Activated CD4-positive, alpha-beta T cell treated with anti-CD3 and anti-CD28 coated beads, Interleukin-2, Interleukin-6, amounts not matched to agents 100 ng/mL and 50 ng/mL, durations not matched to agents 16 hours and 8 hours (primary cell): ENCODE results near the gene FA2H.
A peak's percentile ranks its signal among the peaks of the same experiment; 100 is the strongest.

Experiments used
- DNase-seq: peaks from one replicate; pipeline ENCODE4 v3.0.0-alpha.2; 2020

Gene FA2H

GRCh38 chr16:74721716-74722115, 52.9 kb downstream of the FA2H start:
- no peak for DNase-seq

GRCh38 chr16:74720579-74720978, 54.0 kb downstream of the FA2H start:
- DNase-seq: no peak

GRCh38 chr16:74718741-74719610, 55.6 kb downstream of the FA2H start:
- no peak for DNase-seq

- no peak for DNase-seq
These were observed 56.5 kb downstream of the FA2H start for GRCh38 chr16:74718140-74718539.

- no peak for DNase-seq
These were observed 57.3 kb downstream of the FA2H start for GRCh38 chr16:74717367-74717766.

GRCh38 chr16:74716355-74716754, 58.3 kb downstream of the FA2H start:
- no peak for DNase-seq

- DNase-seq: no peak
These were observed 60.7 kb downstream of the FA2H start for GRCh38 chr16:74713876-74714275.

GRCh38 chr16:74713325-74713724, 61.3 kb downstream of the FA2H start:
- DNase-seq: no peak

GRCh38 chr16:74711938-74712337, 62.7 kb downstream of the FA2H start:
- no peak for DNase-seq

GRCh38 chr16:74710401-74710800, 64.2 kb downstream of the FA2H start:
- no peak for DNase-seq

- DNase-seq: peak; percentile 89
These were observed 65.2 kb downstream of the FA2H start for GRCh38 chr16:74709441-74709877.

- DNase-seq: peak; percentile 64
These were observed 74.0 kb downstream of the FA2H start, which contains the start of gene MLKL for GRCh38 chr16:74700438-74701225. TSS of gene MLKL (minus strand) at chr16:74700862. CDS start at chr16:74695757, 5,105 bp downstream.

- peak; percentile 43 for DNase-seq
These were observed 74.5 kb downstream of the FA2H start for GRCh38 chr16:74700116-74700437.

GRCh38 chr16:74699666-74700065, 75.0 kb downstream of the FA2H start:
- peak; percentile 23 for DNase-seq

GRCh38 chr16:74698222-74698621, 76.4 kb downstream of the FA2H start:
- DNase-seq: peak; percentile 51

GRCh38 chr16:74695450-74696422, 78.9 kb downstream of the FA2H start:
- DNase-seq: peak; percentile 90

- DNase-seq: no peak
These were observed 83.3 kb downstream of the FA2H start for GRCh38 chr16:74691093-74691855.

- DNase-seq: no peak
These were observed 92.1 kb downstream of the FA2H start for GRCh38 chr16:74682556-74682955.

- DNase-seq: no peak
These were observed 93.9 kb downstream of the FA2H start for GRCh38 chr16:74680681-74681080.

GRCh38 chr16:74679983-74680382, 94.6 kb downstream of the FA2H start:
- no peak for DNase-seq

- no peak for DNase-seq
These were observed 96.8 kb downstream of the FA2H start for GRCh38 chr16:74677868-74678267.

- no peak for DNase-seq
These were observed 100.7 kb downstream of the FA2H start for GRCh38 chr16:74673876-74674275.
